Activated CD4-positive, alpha-beta T cell treated with anti-CD3 and anti-CD28 coated beads for 36 hours (primary cell): ENCODE data around the gene MMP24. TPM values are rescaled to one million over a fixed set of nuclear protein-coding genes. Genes with fewer than 3 reads are reported as not detected.
"Not testable (repeated sequence)": the region's sequence is repeated elsewhere in the genome, so short reads cannot be mapped to it uniquely, and the experiment has no call there.

Experiments used
- ATAC-seq: fragments of 200-7000 bp; cut with Tn5 transposase; one replicate; pipeline ENCODE4 v1.10.0; 2021; ENCODE audit warnings: mild to moderate bottlenecking, moderate library complexity
- CTCF ChIA-PET: fragments of 350-600 bp; sonication (Branson Sonifier 250); formaldehyde crosslinking; loops from one replicate; lab custom pipeline; 2021; ENCODE audit warnings: antibody characterized with exemption; lab: Charles Lee
- POLR2A ChIA-PET: fragments of 350-600 bp; sonication (Branson Sonifier 250); formaldehyde crosslinking; loops from one replicate; lab custom pipeline; 2021; ENCODE audit warnings: antibody characterized with exemption, inconsistent platforms; lab: Charles Lee
- DNase-seq: peaks from one replicate; pipeline ENCODE4 v3.0.0-alpha.2; 2020
- H3K27ac Mint-ChIP-seq: one replicate; pipeline ENCODE4 v1.8.0; 2021; ENCODE audit warnings: mixed read lengths
- H3K27me3 Mint-ChIP-seq: one replicate; pipeline ENCODE4 v1.8.0; 2021; ENCODE audit warnings: mixed read lengths
- H3K36me3 Mint-ChIP-seq: one replicate; pipeline ENCODE4 v1.8.0; 2021; ENCODE audit warnings: low read depth, mixed read lengths
- H3K4me1 Mint-ChIP-seq: one replicate; pipeline ENCODE4 v1.8.0; 2021; ENCODE audit warnings: mixed read lengths
- H3K4me3 Mint-ChIP-seq: one replicate; pipeline ENCODE4 v1.8.0; 2021; ENCODE audit warnings: mild to moderate bottlenecking, moderate library complexity, mixed read lengths
- H3K9me3 Mint-ChIP-seq: one replicate; pipeline ENCODE4 v1.8.0; 2021; ENCODE audit warnings: low read depth, mixed read lengths
- intact Hi-C, 2 experiments: fragments of 100-400 bp; cut with DNase I in 1 of 2; cut with micrococcal nuclease in 1 of 2; formaldehyde crosslinking; loops; one replicate each; pipeline versions ENCODE4 v1.14.2 to v1.15.1; 2022 to 2024; cut with DNase I, micrococcal nuclease
- total RNA-seq, 2 experiments: library from RNA; stranded (reverse); gene quantifications; one replicate each; pipeline ENCODE4 v1.2.3, GENCODE V29; 2021

The MMP24 gene
- total RNA-seq, 2 experiments from 2014 or later: not detected

- intact Hi-C loops, ATAC-seq, H3K27ac Mint-ChIP-seq, H3K27me3 Mint-ChIP-seq, H3K36me3 Mint-ChIP-seq, DNase-seq, H3K4me3 Mint-ChIP-seq, H3K9me3 Mint-ChIP-seq, H3K4me1 Mint-ChIP-seq: not testable (repeated sequence)
- ChIA-PET POLR2A (interaction anchor here (0.6 kb wide), 1 partner anchor 9 kb away, joined by 5 read pairs; no protein-coding TSS in a partner anchor), CTCF (interaction anchor here (0.6 to 1.7 kb wide), 3 partner anchors 12 to 160 kb away, joined by 3 to 9 read pairs (median 3); no protein-coding TSS in a partner anchor)
Measured at GRCh38 chr20:35193031-35193791, 33.3 kb upstream of the MMP24 start.

- CTCF ChIA-PET: interaction anchor here (1.0 kb wide), 1 partner anchor 100 kb away, joined by 3 read pairs; no protein-coding TSS in a partner anchor
- DNase-seq: no peak
Measured at GRCh38 chr20:35196313-35196712, 30.2 kb upstream of the MMP24 start.

GRCh38 chr20:35199740-35200139, 26.8 kb upstream of the MMP24 start:
- H3K4me1 Mint-ChIP-seq: no peaks in the 10 kb centered on the region
- CTCF ChIA-PET: no interaction called here
- DNase-seq (no peak), ATAC-seq (no peak)
- no peak overlapping the region for H3K27ac Mint-ChIP-seq
- no peaks in the 10 kb centered on the region for H3K27me3 Mint-ChIP-seq
- H3K36me3 Mint-ChIP-seq: peaks cover 21% of the 10 kb centered on the region
- intact Hi-C loops: no loop called here
- POLR2A ChIA-PET: no interaction called here
- no peak overlapping the region for H3K4me3 Mint-ChIP-seq
- peaks cover 11% of the 10 kb centered on the region for H3K9me3 Mint-ChIP-seq

More at GRCh38 chr20:35196313-35196712, 30.2 kb upstream of the MMP24 start:
- Mint-ChIP-seq H3K4me3 (no peak overlapping the region), H3K27me3 (no peaks in the 10 kb centered on the region), H3K9me3 (peaks cover 11% of the 10 kb centered on the region), H3K4me1 (no peaks in the 10 kb centered on the region), H3K27ac (no peak overlapping the region), H3K36me3 (peaks cover 21% of the 10 kb centered on the region)
- intact Hi-C loops: no loop called here
- POLR2A ChIA-PET: no interaction called here
- no peak for ATAC-seq

- CTCF ChIA-PET: no interaction called here
- H3K36me3 Mint-ChIP-seq: peaks cover 21% of the 10 kb centered on the region
- H3K27me3 Mint-ChIP-seq: no peaks in the 10 kb centered on the region
- H3K27ac Mint-ChIP-seq: no peak overlapping the region
- POLR2A ChIA-PET: no interaction called here
- ATAC-seq: no peak
- intact Hi-C loops: no loop called here
- no peak overlapping the region for H3K4me3 Mint-ChIP-seq
- no peaks in the 10 kb centered on the region for H3K4me1 Mint-ChIP-seq
- H3K9me3 Mint-ChIP-seq: peaks cover 11% of the 10 kb centered on the region
- no peak for DNase-seq
Measured at GRCh38 chr20:35200267-35200666, 26.2 kb upstream of the MMP24 start.

GRCh38 chr20:35201467-35201866, 25.0 kb upstream of the MMP24 start:
- H3K4me3 Mint-ChIP-seq, H3K27me3 Mint-ChIP-seq, DNase-seq, H3K9me3 Mint-ChIP-seq, POLR2A ChIA-PET, H3K27ac Mint-ChIP-seq, ATAC-seq, CTCF ChIA-PET, intact Hi-C loops, H3K4me1 Mint-ChIP-seq: not testable (repeated sequence)
- H3K36me3 Mint-ChIP-seq: peaks cover 19% of the 10 kb centered on the region

GRCh38 chr20:35206802-35207201, 19.7 kb upstream of the MMP24 start:
- intact Hi-C loops: no loop called here
- Mint-ChIP-seq H3K27ac (no peak overlapping the region), H3K27me3 (no peaks in the 10 kb centered on the region), H3K36me3 (no peaks in the 10 kb centered on the region), H3K4me3 (no peak overlapping the region), H3K4me1 (no peaks in the 10 kb centered on the region), H3K9me3 (no peaks in the 10 kb centered on the region)
- no peak for ATAC-seq
- POLR2A ChIA-PET: no interaction called here
- DNase-seq: no peak
- CTCF ChIA-PET: interaction anchor here (0.7 to 0.8 kb wide), 2 partner anchors 94 to 110 kb away, joined by 3 to 4 read pairs; no protein-coding TSS in a partner anchor

- no peak overlapping the region for H3K27ac Mint-ChIP-seq
- ATAC-seq (peak; percentile 95), DNase-seq (peak; percentile 88)
- intact Hi-C loops: loop anchor here (1.0 to 2.0 kb wide), 5 partner anchors 63 to 374 kb away; partner anchors contain the start of gene GGT7 (in 1 of the 2)
- POLR2A ChIA-PET: no interaction called here
- no peak overlapping the region for H3K4me3 Mint-ChIP-seq
- H3K4me1 Mint-ChIP-seq: no peaks in the 10 kb centered on the region
- H3K9me3 Mint-ChIP-seq: no peaks in the 10 kb centered on the region
- H3K27me3 Mint-ChIP-seq: no peaks in the 10 kb centered on the region
- CTCF ChIA-PET: interaction anchor here (0.5 to 2.4 kb wide), 5 partner anchors 13 to 117 kb away, joined by 3 to 19 read pairs (median 6); partner anchors contain the start of gene EDEM2
- no peaks in the 10 kb centered on the region for H3K36me3 Mint-ChIP-seq
Measured at GRCh38 chr20:35207950-35208611, 18.4 kb upstream of the MMP24 start.

GRCh38 chr20:35215066-35215956, 11.2 kb upstream of the MMP24 start:
- Mint-ChIP-seq H3K9me3 (no peaks in the 10 kb centered on the region), H3K4me3 (no peak overlapping the region), H3K27me3 (no peaks in the 10 kb centered on the region), H3K36me3 (peaks cover 1% of the 10 kb centered on the region), H3K27ac (no peak overlapping the region), H3K4me1 (no peaks in the 10 kb centered on the region)
- ChIA-PET POLR2A (no interaction called here), CTCF (no interaction called here)
- intact Hi-C loops: no loop called here
- ATAC-seq (no peak), DNase-seq (no peak)

GRCh38 chr20:35216541-35216940, 9.9 kb upstream of the MMP24 start:
- no peak for ATAC-seq
- ChIA-PET CTCF (interaction anchor here (1.1 kb wide), 1 partner anchor 120 kb away, joined by 4 read pairs; no protein-coding TSS in a partner anchor), POLR2A (no interaction called here)
- intact Hi-C loops: no loop called here
- Mint-ChIP-seq H3K36me3 (peaks cover 1% of the 10 kb centered on the region), H3K4me1 (no peaks in the 10 kb centered on the region), H3K9me3 (no peaks in the 10 kb centered on the region), H3K27ac (no peak overlapping the region), H3K27me3 (no peaks in the 10 kb centered on the region), H3K4me3 (no peak overlapping the region)
- DNase-seq: no peak

- H3K9me3 Mint-ChIP-seq: no peaks in the 10 kb centered on the region
- H3K4me3 Mint-ChIP-seq: no peak overlapping the region
- CTCF ChIA-PET: interaction anchor here (0.6 to 1.0 kb wide), 4 partner anchors 12 to 876 kb away, joined by 3 read pairs; no protein-coding TSS in a partner anchor
- intact Hi-C loops: no loop called here
- DNase-seq: no peak
- no peak overlapping the region for H3K27ac Mint-ChIP-seq
- H3K4me1 Mint-ChIP-seq: peaks cover 6% of the 10 kb centered on the region
- peaks cover 25% of the 10 kb centered on the region for H3K27me3 Mint-ChIP-seq
- H3K36me3 Mint-ChIP-seq: peaks cover 4% of the 10 kb centered on the region
- POLR2A ChIA-PET: interaction anchor here (0.7 kb wide), 1 partner anchor 1365 kb away, joined by 6 read pairs; no protein-coding TSS in a partner anchor
- no peak for ATAC-seq
Measured at GRCh38 chr20:35223941-35224340, 2.5 kb upstream of the MMP24 start.

GRCh38 chr20:35224536-35224935, 2.0 kb upstream of the MMP24 start:
- Mint-ChIP-seq H3K36me3 (peaks cover 4% of the 10 kb centered on the region), H3K9me3 (no peaks in the 10 kb centered on the region), H3K27me3 (peaks cover 27% of the 10 kb centered on the region), H3K4me3 (no peak overlapping the region), H3K27ac (no peak overlapping the region), H3K4me1 (peaks cover 6% of the 10 kb centered on the region)
- no peak for ATAC-seq
- intact Hi-C loops: no loop called here
- no peak for DNase-seq
- POLR2A ChIA-PET: interaction anchor here (0.7 kb wide), 1 partner anchor 1365 kb away, joined by 6 read pairs; no protein-coding TSS in a partner anchor
- CTCF ChIA-PET: interaction anchor here (0.6 to 1.0 kb wide), 3 partner anchors 11 to 876 kb away, joined by 3 read pairs; no protein-coding TSS in a partner anchor
